ENCODE measurements around the gene MYO15A.

- TF ChIP-seq EZH2 (IDR thresholded peaks at IDR 0.05; ENCODE audit: low read length) = no peak
- no peak for TF ChIP-seq CTCF (optimal IDR thresholded peaks at IDR 0.05 in 1 of 3, IDR thresholded peaks at IDR 0.05 in 1 of 3, conservative IDR thresholded peaks at IDR 0.05 in 1 of 3; ENCODE audit: extremely low read depth in 1 of 3, insufficient read depth in 2 of 3, low read length in 3 of 3)
Observed at GRCh38 chr17:18159551-18160120, 51.1 kb downstream of the MYO15A start.

Data from keratinocyte (primary cell).